ENCODE data around the gene SLFN5. TPM values are rescaled to one million over a fixed set of nuclear protein-coding genes. Genes with fewer than 3 reads are reported as not detected.

SLFN5 gene
- total and polyA plus RNA-seq, 2 of the 13 experiments (the other 11 are each of a cell fraction or from before 2014, with no cell fraction given), result 0.25 to 0.35 TPM

GRCh38 chr17:35235917-35236316 lies 7.0 kb upstream of the SLFN5 start:
- DNase-seq (ENCODE audit: low spot score) (no peak), FAIRE-seq (no peak), ATAC-seq (no peak)
- ChIA-PET CTCF (ENCODE audit: low intra/inter-chr PET ratio, low total read pairs) (no interaction called here), POLR2A (no interaction called here)
- no peak overlapping the region for H2AFZ ChIP-seq (ENCODE audit: low read length)
- no peaks in the 10 kb centered on the region for H3K9me3 ChIP-seq (ENCODE audit: low read length)
- TF ChIP-seq CBX5 (CRISPR knock-in tag; IDR thresholded peaks at IDR 0.05; ENCODE audit: borderline replicate concordance) (no peak), RFX1 (IDR thresholded peaks at IDR 0.05) (no peak)
- TF ChIP-seq, protein P1, sequence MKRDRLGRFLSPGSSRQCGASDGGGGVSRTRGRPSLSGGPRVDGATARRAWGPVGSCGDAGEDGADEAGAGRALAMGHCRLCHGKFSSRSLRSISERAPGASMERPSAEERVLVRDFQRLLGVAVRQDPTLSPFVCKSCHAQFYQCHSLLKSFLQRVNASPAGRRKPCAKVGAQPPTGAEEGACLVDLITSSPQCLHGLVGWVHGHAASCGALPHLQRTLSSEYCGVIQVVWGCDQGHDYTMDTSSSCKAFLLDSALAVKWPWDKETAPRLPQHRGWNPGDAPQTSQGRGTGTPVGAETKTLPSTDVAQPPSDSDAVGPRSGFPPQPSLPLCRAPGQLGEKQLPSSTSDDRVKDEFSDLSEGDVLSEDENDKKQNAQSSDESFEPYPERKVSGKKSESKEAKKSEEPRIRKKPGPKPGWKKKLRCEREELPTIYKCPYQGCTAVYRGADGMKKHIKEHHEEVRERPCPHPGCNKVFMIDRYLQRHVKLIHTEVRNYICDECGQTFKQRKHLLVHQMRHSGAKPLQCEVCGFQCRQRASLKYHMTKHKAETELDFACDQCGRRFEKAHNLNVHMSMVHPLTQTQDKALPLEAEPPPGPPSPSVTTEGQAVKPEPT (CRISPR knock-in tag; IDR thresholded peaks at IDR 0.05; ENCODE audit: low read depth), result no peak
- no peak overlapping the region for H3K4me2 ChIP-seq (ENCODE audit: low read depth, low read length)
- intact Hi-C loops (cut with micrococcal nuclease; ENCODE audit: unreplicated experiment), result no loop called here
- no peaks in the 10 kb centered on the region; a peak in 1 of 5 replicates for H3K27me3 ChIP-seq (ENCODE audit: control insufficient read depth in 1 of 2, insufficient read depth in 2 of 2, low read length in 2 of 2)
- no peaks in the 10 kb centered on the region for H3K36me3 ChIP-seq (replicated peaks in 1 of 2; ENCODE audit: control insufficient read depth in 1 of 2, insufficient read depth in 2 of 2, low read length in 2 of 2)
- no peaks in the 10 kb centered on the region for H3K79me2 ChIP-seq (ENCODE audit: insufficient read depth, low read length)
- no TSS peak for BruUV-seq (replicated peaks)
- H4K20me1 ChIP-seq (ENCODE audit: insufficient read depth, low read length), result no peaks in the 10 kb centered on the region
- WGBS (ENCODE audit: low lambda C conversion rate), result 0% methylated on average over 1 of the region's 2 CpGs
- H3K4me1 ChIP-seq (ENCODE audit: insufficient read depth, low read length), result no peaks in the 10 kb centered on the region
- H3K4me3 ChIP-seq (replicated peaks in 1 of 3; ENCODE audit: insufficient read depth in 1 of 3, low read depth in 2 of 3, low read length in 3 of 3), result no peak overlapping the region
- no peak overlapping the region for H3K9ac ChIP-seq (ENCODE audit: insufficient read depth, low read depth, low read length)
- in situ Hi-C loops (cut with HindIII; ENCODE audit: extremely low pct_ligation_motif_present, low pct_unique_long_range_greater_than_20kb), result no loop called here
- H3K27ac ChIP-seq (ENCODE audit: extremely low read length, insufficient read depth, low read length), result no peak overlapping the region

DNA sequence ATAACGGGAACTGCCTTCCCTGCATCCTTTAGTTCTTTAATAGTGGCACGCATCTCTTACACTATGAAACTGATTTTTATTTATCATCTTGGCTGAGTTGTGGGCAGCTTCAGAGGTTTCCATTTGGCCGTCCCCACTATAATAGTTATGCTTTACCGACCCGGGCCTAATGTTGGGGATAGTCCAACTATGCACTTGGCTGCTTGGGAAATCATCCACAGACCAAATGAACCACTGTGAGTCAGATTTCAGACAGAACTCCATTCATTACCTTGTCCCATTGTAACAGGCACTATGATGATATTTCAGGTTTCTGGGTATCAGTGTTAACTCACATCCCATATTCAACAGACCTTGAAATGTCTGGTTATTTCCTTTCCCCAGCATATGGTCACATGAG lies 6.1 kb upstream of the SLFN5 start:
- Histone ChIP-seq H3K9ac (ENCODE audit: insufficient read depth, low read depth, low read length) (no peak overlapping the region), H3K4me2 (ENCODE audit: low read depth, low read length) (no peak overlapping the region), H3K79me2 (ENCODE audit: insufficient read depth, low read length) (no peaks in the 10 kb centered on the region), H3K27me3 (ENCODE audit: control insufficient read depth in 1 of 2, insufficient read depth in 2 of 2, low read length in 2 of 2) (peaks cover 0 to 5% of the 10 kb centered on the region in 2 experiments; a peak in 2 of 5 replicates), H3K9me3 (ENCODE audit: low read length) (no peaks in the 10 kb centered on the region), H3K4me3 (replicated peaks in 1 of 3; ENCODE audit: insufficient read depth in 1 of 3, low read depth in 2 of 3, low read length in 3 of 3) (no peak overlapping the region), H4K20me1 (ENCODE audit: insufficient read depth, low read length) (no peaks in the 10 kb centered on the region), H3K36me3 (replicated peaks in 1 of 2; ENCODE audit: control insufficient read depth in 1 of 2, insufficient read depth in 2 of 2, low read length in 2 of 2) (no peaks in the 10 kb centered on the region), H2AFZ (ENCODE audit: low read length) (no peak overlapping the region), H3K4me1 (ENCODE audit: insufficient read depth, low read length) (no peaks in the 10 kb centered on the region), H3K27ac (ENCODE audit: extremely low read length, insufficient read depth, low read length) (no peak overlapping the region)
- no TSS peak for BruUV-seq (replicated peaks)
- TF ChIP-seq ZNF713 (CRISPR knock-in tag; IDR thresholded peaks at IDR 0.05) (no peak), ZNF619 (CRISPR knock-in tag; IDR thresholded peaks at IDR 0.05) (no peak), KLF12 (CRISPR knock-in tag; IDR thresholded peaks at IDR 0.05; ENCODE audit: borderline replicate concordance) (no peak), ZNF282 (IDR thresholded peaks at IDR 0.05; ENCODE audit: partially characterized antibody) (no peak), ZNF350 (CRISPR knock-in tag; IDR thresholded peaks at IDR 0.05; ENCODE audit: borderline replicate concordance, low read depth) (no peak)
- in situ Hi-C loops (cut with HindIII; ENCODE audit: extremely low pct_ligation_motif_present, low pct_unique_long_range_greater_than_20kb) (no loop called here), intact Hi-C loops (cut with micrococcal nuclease; ENCODE audit: unreplicated experiment) (no loop called here)
- DNase-seq (ENCODE audit: low spot score) (no peak), ATAC-seq (no peak), FAIRE-seq (no peak)
- CTCF ChIA-PET (ENCODE audit: low intra/inter-chr PET ratio, low total read pairs), result no interaction called here
- POLR2A ChIA-PET, result no interaction called here
- WGBS (ENCODE audit: low lambda C conversion rate), result under 1% methylated on average over 5 of the region's 5 CpGs
